Measurements from ENCODE around the gene STAC3.
"Not testable (repeated sequence)": the region's sequence is repeated elsewhere in the genome, so short reads cannot be mapped to it uniquely, and the experiment has no call there.

STAC3 gene

GRCh38 chr12:57280211-57281062 is 29.4 kb upstream of the STAC3 start:
- H3K36me3 ChIP-seq (ENCODE audit: insufficient read depth, low read length): peaks cover 74% of the 10 kb centered on the region
- H3K9me3 ChIP-seq (ENCODE audit: insufficient read depth, low read length, severe bottlenecking): no peaks in the 10 kb centered on the region
- no peaks in the 10 kb centered on the region for H3K27me3 ChIP-seq (ENCODE audit: insufficient read depth, low read length, poor library complexity)
- no peak overlapping the region for H3K4me3 ChIP-seq (ENCODE audit: low read depth in 1 of 2, low read length in 2 of 2)
- TF ChIP-seq CTCF (IDR thresholded peaks at IDR 0.05; ENCODE audit: borderline replicate concordance, extremely low read depth, low read length, poor library complexity, severe bottlenecking) (no peak), EZH2 (IDR thresholded peaks at IDR 0.05; ENCODE audit: borderline replicate concordance, low read depth, low read length, severe bottlenecking) (no peak)
- no peaks in the 10 kb centered on the region for H3K79me2 ChIP-seq (ENCODE audit: insufficient read depth, low read length)
- H2AFZ ChIP-seq (ENCODE audit: low read depth, low read length): no peak overlapping the region
- no peak overlapping the region; the same call in 1 of the 2 replicates for H3K9ac ChIP-seq (ENCODE audit: low read depth, low read length)
- DNase-seq: peak; percentile 60
- ATAC-seq (ENCODE audit: insufficient read depth, low read depth): peak; percentile 85
- H3K4me2 ChIP-seq (ENCODE audit: insufficient read depth, low read length): peak overlapping the region; percentile 0; the same call in 1 of the 2 replicates
- H3K4me1 ChIP-seq (ENCODE audit: insufficient read depth, low read length): peaks cover 22% of the 10 kb centered on the region
- H4K20me1 ChIP-seq (ENCODE audit: insufficient read depth, low read length): no peaks in the 10 kb centered on the region
- peak overlapping the region; percentile 65 for H3K27ac ChIP-seq (ENCODE audit: low read length)

- ATAC-seq (ENCODE audit: insufficient read depth, low read depth) (no peak), DNase-seq (no peak)
- Histone ChIP-seq H3K36me3 (ENCODE audit: insufficient read depth, low read length) (peaks cover 68% of the 10 kb centered on the region), H3K27me3 (ENCODE audit: insufficient read depth, low read length, poor library complexity) (no peaks in the 10 kb centered on the region), H4K20me1 (ENCODE audit: insufficient read depth, low read length) (no peaks in the 10 kb centered on the region), H3K4me1 (ENCODE audit: insufficient read depth, low read length) (peaks cover 22% of the 10 kb centered on the region), H3K9me3 (ENCODE audit: insufficient read depth, low read length, severe bottlenecking) (no peaks in the 10 kb centered on the region), H3K9ac (ENCODE audit: low read depth, low read length) (no peak overlapping the region), H3K4me2 (ENCODE audit: insufficient read depth, low read length) (no peak overlapping the region), H3K27ac (ENCODE audit: low read length) (no peak overlapping the region), H3K79me2 (ENCODE audit: insufficient read depth, low read length) (no peaks in the 10 kb centered on the region), H2AFZ (ENCODE audit: low read depth, low read length) (no peak overlapping the region), H3K4me3 (ENCODE audit: low read depth in 1 of 2, low read length in 2 of 2) (no peak overlapping the region)
- no peak for TF ChIP-seq EZH2 (IDR thresholded peaks at IDR 0.05; ENCODE audit: borderline replicate concordance, low read depth, low read length, severe bottlenecking)
- TF ChIP-seq CTCF (IDR thresholded peaks at IDR 0.05; ENCODE audit: borderline replicate concordance, extremely low read depth, low read length, poor library complexity, severe bottlenecking): no peak
These were observed 27.7 kb upstream of the STAC3 start for GRCh38 chr12:57278465-57279381.

- peak; percentile 57 for TF ChIP-seq CTCF (IDR thresholded peaks at IDR 0.05; ENCODE audit: borderline replicate concordance, extremely low read depth, low read length, poor library complexity, severe bottlenecking)
- TF ChIP-seq EZH2 (IDR thresholded peaks at IDR 0.05; ENCODE audit: borderline replicate concordance, low read depth, low read length, severe bottlenecking): no peak
- Histone ChIP-seq H3K27me3 (ENCODE audit: insufficient read depth, low read length, poor library complexity) (no peaks in the 10 kb centered on the region), H3K9me3 (ENCODE audit: insufficient read depth, low read length, severe bottlenecking) (no peaks in the 10 kb centered on the region), H2AFZ (ENCODE audit: low read depth, low read length) (no peak overlapping the region), H3K4me1 (ENCODE audit: insufficient read depth, low read length) (peaks cover 22% of the 10 kb centered on the region), H3K79me2 (ENCODE audit: insufficient read depth, low read length) (no peaks in the 10 kb centered on the region), H3K4me3 (ENCODE audit: low read depth in 1 of 2, low read length in 2 of 2) (no peak overlapping the region), H3K27ac (ENCODE audit: low read length) (no peak overlapping the region), H3K4me2 (ENCODE audit: insufficient read depth, low read length) (no peak overlapping the region), H3K9ac (ENCODE audit: low read depth, low read length) (no peak overlapping the region), H3K36me3 (ENCODE audit: insufficient read depth, low read length) (peaks cover 66% of the 10 kb centered on the region), H4K20me1 (ENCODE audit: insufficient read depth, low read length) (no peaks in the 10 kb centered on the region)
- ATAC-seq (ENCODE audit: insufficient read depth, low read depth) (no peak), DNase-seq (peak; percentile 37)
These were observed 26.1 kb upstream of the STAC3 start for GRCh38 chr12:57276935-57277563.

- H3K9me3 ChIP-seq (ENCODE audit: insufficient read depth, low read length, severe bottlenecking); H3K4me3 ChIP-seq (ENCODE audit: low read depth in 1 of 2, low read length in 2 of 2); H3K4me2 ChIP-seq (ENCODE audit: insufficient read depth, low read length); H2AFZ ChIP-seq (ENCODE audit: low read depth, low read length); H3K27ac ChIP-seq (ENCODE audit: low read length); H4K20me1 ChIP-seq (ENCODE audit: insufficient read depth, low read length); H3K79me2 ChIP-seq (ENCODE audit: insufficient read depth, low read length); ATAC-seq (ENCODE audit: insufficient read depth, low read depth); DNase-seq; H3K9ac ChIP-seq (ENCODE audit: low read depth, low read length); H3K27me3 ChIP-seq (ENCODE audit: insufficient read depth, low read length, poor library complexity): not testable (repeated sequence)
- Histone ChIP-seq H3K36me3 (ENCODE audit: insufficient read depth, low read length) (peaks cover 67% of the 10 kb centered on the region), H3K4me1 (ENCODE audit: insufficient read depth, low read length) (peaks cover 17% of the 10 kb centered on the region)
These were observed 25.2 kb upstream of the STAC3 start for GRCh38 chr12:57276233-57276632.
